HL-60 (cell line): ENCODE data around the gene GCSH.

Source experiments
- CTCF ChIP-seq: IDR thresholded peaks from one replicate; pipeline ENCODE4 v1.5.1; 2011; ENCODE audit warnings: low read length, control low read depth, inconsistent platforms; ENCODE audit not compliant: insufficient read depth
- GABPA ChIP-seq: IDR thresholded peaks from 2 replicates; pipeline ENCODE4 v1.6.1; 2012; ENCODE audit warnings: low read depth
- POLR2AphosphoS5 ChIP-seq: IDR thresholded peaks from 2 replicates; pipeline ENCODE4 v1.6.1; 2012; ENCODE audit warnings: low read depth
- REST ChIP-seq: IDR thresholded peaks from 2 replicates; pipeline ENCODE4 v1.6.1; 2012; ENCODE audit warnings: low read depth; ENCODE audit not compliant: insufficient replicate concordance
- SPI1 ChIP-seq: IDR thresholded peaks from 2 replicates; pipeline ENCODE4 v1.6.1; 2012; ENCODE audit warnings: low read depth, mild to moderate bottlenecking, borderline replicate concordance

- TF ChIP-seq CTCF (no peak), POLR2AphosphoS5 (no peak), REST (no peak), GABPA (no peak), SPI1 (no peak)
These were observed 34.9 kb downstream of the GCSH start for GRCh38 chr16:81061307-81061640.
